Mammary epithelial cell (primary cell): ENCODE results near the gene SCARB1.

Experiments
- EZH2 ChIP-seq: IDR thresholded peaks from 2 replicates; pipeline ENCODE4 v1.6.1; 2012; ENCODE audit warnings: low read length, inconsistent platforms, borderline replicate concordance
- TF ChIP-seq, protein P1 (sequence below), 2 donors: IDR thresholded peaks in 1 of 2; conservative IDR thresholded peaks in 1 of 2; 2 replicates each; pipeline ENCODE4 v1.5.1; 2011 to 2012; ENCODE audit warnings: inconsistent platforms in 2 of 2, low read length in 2 of 2, mild to moderate bottlenecking in 2 of 2, control low read depth in 1 of 2, low read depth in 1 of 2; ENCODE audit not compliant: insufficient read depth in 1 of 2; ENCODE audit errors: extremely low read depth in 1 of 2

DNA sequence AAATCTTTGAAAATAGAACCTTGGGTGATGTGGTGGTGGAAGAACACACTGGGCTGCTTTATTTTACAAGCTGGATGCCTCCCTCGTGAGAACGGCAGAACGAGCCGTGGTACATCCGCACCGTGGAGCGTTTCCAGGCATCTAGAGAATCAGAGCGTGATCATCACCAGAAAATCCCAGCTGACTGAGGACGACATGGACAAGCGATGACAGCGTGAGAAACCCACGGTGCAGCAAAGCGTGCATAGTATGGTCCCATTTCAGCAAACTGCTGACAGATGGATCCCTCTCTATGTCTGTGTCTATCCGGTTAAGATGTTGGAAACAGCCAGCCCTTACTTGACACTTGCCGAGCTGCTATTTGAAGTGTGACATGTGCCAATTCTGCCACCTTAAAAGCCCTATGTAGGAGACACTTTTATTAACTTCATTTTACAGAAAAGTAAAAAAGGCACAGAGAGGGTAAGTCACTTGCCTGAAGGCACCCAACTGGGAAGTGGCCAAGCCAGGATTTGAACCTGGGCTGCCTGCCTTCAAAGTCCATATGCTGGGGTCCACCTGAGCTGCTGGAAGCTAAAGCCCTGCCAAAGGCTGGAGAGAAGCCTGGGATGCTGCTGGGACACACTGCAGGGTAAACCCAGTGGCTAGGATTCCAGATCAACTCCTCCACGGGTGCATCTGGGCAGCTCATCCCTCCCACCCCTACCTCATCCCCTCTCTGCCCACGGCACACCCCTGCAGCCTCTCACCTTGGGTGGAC lies 14.9 kb downstream of the SCARB1 start:
- TF ChIP-seq, protein P1, sequence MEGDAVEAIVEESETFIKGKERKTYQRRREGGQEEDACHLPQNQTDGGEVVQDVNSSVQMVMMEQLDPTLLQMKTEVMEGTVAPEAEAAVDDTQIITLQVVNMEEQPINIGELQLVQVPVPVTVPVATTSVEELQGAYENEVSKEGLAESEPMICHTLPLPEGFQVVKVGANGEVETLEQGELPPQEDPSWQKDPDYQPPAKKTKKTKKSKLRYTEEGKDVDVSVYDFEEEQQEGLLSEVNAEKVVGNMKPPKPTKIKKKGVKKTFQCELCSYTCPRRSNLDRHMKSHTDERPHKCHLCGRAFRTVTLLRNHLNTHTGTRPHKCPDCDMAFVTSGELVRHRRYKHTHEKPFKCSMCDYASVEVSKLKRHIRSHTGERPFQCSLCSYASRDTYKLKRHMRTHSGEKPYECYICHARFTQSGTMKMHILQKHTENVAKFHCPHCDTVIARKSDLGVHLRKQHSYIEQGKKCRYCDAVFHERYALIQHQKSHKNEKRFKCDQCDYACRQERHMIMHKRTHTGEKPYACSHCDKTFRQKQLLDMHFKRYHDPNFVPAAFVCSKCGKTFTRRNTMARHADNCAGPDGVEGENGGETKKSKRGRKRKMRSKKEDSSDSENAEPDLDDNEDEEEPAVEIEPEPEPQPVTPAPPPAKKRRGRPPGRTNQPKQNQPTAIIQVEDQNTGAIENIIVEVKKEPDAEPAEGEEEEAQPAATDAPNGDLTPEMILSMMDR (conservative IDR thresholded peaks at IDR 0.05 in 1 of 2, IDR thresholded peaks at IDR 0.05 in 1 of 2; ENCODE audit: extremely low read depth in 1 of 2, insufficient read depth in 1 of 2, low read depth in 1 of 2, low read length in 2 of 2): no peak
- no peak for TF ChIP-seq EZH2
